HFFc6 (cell line): ENCODE measurements around the gene GPC5. TPM values are rescaled to one million over a fixed set of nuclear protein-coding genes. Genes with fewer than 3 reads are reported as not detected.

Source experiments
- DNase-seq: peaks from one replicate; pipeline ENCODE4 v3.0.0-alpha.2; 2018
- H3K27ac Mint-ChIP-seq: 2 replicates; pipeline ENCODE4 v1.8.0; 2020; ENCODE audit warnings: mild to moderate bottlenecking, mixed read lengths
- H3K27me3 Mint-ChIP-seq: 2 replicates; pipeline ENCODE4 v1.8.0; 2021; ENCODE audit warnings: mild to moderate bottlenecking, moderate library complexity, mixed read lengths; ENCODE audit not compliant: insufficient read depth
- H3K36me3 Mint-ChIP-seq: 2 replicates; pipeline ENCODE4 v1.8.0; 2021; ENCODE audit warnings: low read depth, mixed read lengths
- H3K4me1 Mint-ChIP-seq: 2 replicates; pipeline ENCODE4 v1.8.0; 2020; ENCODE audit warnings: low read depth, mixed read lengths
- H3K4me3 Mint-ChIP-seq: 2 replicates; pipeline ENCODE4 v1.8.0; 2020; ENCODE audit warnings: mild to moderate bottlenecking, moderate library complexity, mixed read lengths
- H3K9me3 Mint-ChIP-seq: 2 replicates; pipeline ENCODE4 v1.8.0; 2020; ENCODE audit warnings: mild to moderate bottlenecking, mixed read lengths
- CTCF ChIP-seq: fragments of 200-600 bp; sonication (generic); IDR thresholded peaks from 2 replicates; pipeline ENCODE4 v1.5.0; 2021; ENCODE audit warnings: antibody characterized with exemption, mild to moderate bottlenecking
- total RNA-seq, 6 experiments: library from RNA; stranded (reverse); fragmentation: NEBNext Ultra II Directional; extraction: Animal tissue kit (Norgen Biotek cat#: 25700); gene quantifications; 2 replicates in 1 of 6; 3 replicates in 5 of 6; pipeline ENCODE4 v1.2.3, GENCODE V29; 2021

Gene GPC5
- total RNA-seq, 6 experiments from 2014 or later: 0.06 TPM; not detected in 5

- TF ChIP-seq CTCF: no peak
- Mint-ChIP-seq H3K9me3 (peaks cover 22% of the 10 kb centered on the region), H3K36me3 (no peaks in the 10 kb centered on the region), H3K4me1 (no peaks in the 10 kb centered on the region), H3K27me3 (no peaks in the 10 kb centered on the region; the same call in none of the 2 replicates), H3K27ac (no peak overlapping the region), H3K4me3 (no peak overlapping the region)
- DNase-seq: no peak
Measured at GRCh38 chr13:91698767-91699166, 300.3 kb downstream of the GPC5 start.

GRCh38 chr13:91699863-91700262, 301.4 kb downstream of the GPC5 start:
- H3K9me3 Mint-ChIP-seq: peaks cover 20% of the 10 kb centered on the region
- H3K4me3 Mint-ChIP-seq: no peak overlapping the region
- no peak for DNase-seq
- H3K4me1 Mint-ChIP-seq: no peaks in the 10 kb centered on the region
- no peak overlapping the region for H3K27ac Mint-ChIP-seq
- no peaks in the 10 kb centered on the region; the same call in none of the 2 replicates for H3K27me3 Mint-ChIP-seq
- H3K36me3 Mint-ChIP-seq: no peaks in the 10 kb centered on the region
- no peak for TF ChIP-seq CTCF

- Mint-ChIP-seq H3K36me3 (no peaks in the 10 kb centered on the region), H3K9me3 (peaks cover 24% of the 10 kb centered on the region), H3K4me3 (no peak overlapping the region), H3K27me3 (no peaks in the 10 kb centered on the region; the same call in none of the 2 replicates), H3K27ac (no peak overlapping the region), H3K4me1 (no peaks in the 10 kb centered on the region)
- TF ChIP-seq CTCF: no peak
- no peak for DNase-seq
Measured at GRCh38 chr13:91701975-91702374, 303.6 kb downstream of the GPC5 start.

GRCh38 chr13:91702411-91702810, 304.0 kb downstream of the GPC5 start:
- Mint-ChIP-seq H3K4me1 (no peaks in the 10 kb centered on the region), H3K9me3 (peaks cover 24% of the 10 kb centered on the region), H3K36me3 (no peaks in the 10 kb centered on the region), H3K27ac (no peak overlapping the region), H3K4me3 (no peak overlapping the region), H3K27me3 (no peaks in the 10 kb centered on the region; the same call in none of the 2 replicates)
- TF ChIP-seq CTCF: no peak
- DNase-seq: no peak

- peaks cover 25% of the 10 kb centered on the region for H3K9me3 Mint-ChIP-seq
- H3K4me3 Mint-ChIP-seq: no peak overlapping the region
- no peak overlapping the region for H3K27ac Mint-ChIP-seq
- H3K4me1 Mint-ChIP-seq: no peaks in the 10 kb centered on the region
- DNase-seq: no peak
- TF ChIP-seq CTCF: no peak
- H3K36me3 Mint-ChIP-seq: no peaks in the 10 kb centered on the region
- no peaks in the 10 kb centered on the region; the same call in none of the 2 replicates for H3K27me3 Mint-ChIP-seq
Measured at GRCh38 chr13:91704398-91704797, 306.0 kb downstream of the GPC5 start.

- H3K4me3 Mint-ChIP-seq: no peak overlapping the region
- H3K9me3 Mint-ChIP-seq: peaks cover 25% of the 10 kb centered on the region
- no peaks in the 10 kb centered on the region for H3K27me3 Mint-ChIP-seq
- DNase-seq: no peak
- no peak for TF ChIP-seq CTCF
- no peak overlapping the region for H3K27ac Mint-ChIP-seq
- H3K36me3 Mint-ChIP-seq: no peaks in the 10 kb centered on the region
- no peaks in the 10 kb centered on the region for H3K4me1 Mint-ChIP-seq
Measured at GRCh38 chr13:91708558-91708957, 310.1 kb downstream of the GPC5 start.
